ENCODE data around the gene LIPM. TPM values are rescaled to one million over a fixed set of nuclear protein-coding genes. Genes with fewer than 3 reads are reported as not detected.

The LIPM gene
- total RNA-seq, 1 donor from 2014 or later = not detected

DNA sequence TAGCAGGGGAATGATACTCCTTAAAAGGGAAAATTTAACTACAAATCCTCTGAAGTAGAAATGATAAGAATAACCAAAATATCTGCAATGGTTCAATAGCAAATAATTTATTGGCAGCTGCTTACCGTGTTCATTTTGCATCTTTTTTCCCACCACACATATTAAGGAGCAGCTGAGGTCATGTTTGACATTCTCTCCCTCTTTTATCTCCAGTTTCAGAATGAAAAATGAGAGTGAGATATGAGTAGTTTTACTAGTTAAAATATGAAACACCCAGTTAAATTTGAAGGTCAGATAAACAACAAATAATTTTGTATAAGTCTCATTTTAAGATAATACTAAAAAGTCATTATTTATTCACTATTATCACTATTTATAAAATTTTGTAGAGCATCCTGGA is 39.6 kb upstream of the LIPM start:
- Histone ChIP-seq H3K36me3 (ENCODE audit: control insufficient read depth, insufficient read depth, low read length) (no peaks in the 10 kb centered on the region), H3K4me3 (ENCODE audit: low read depth, low read length) (no peak overlapping the region), H3K27me3 (ENCODE audit: control insufficient read depth, insufficient read depth, low read length) (no peaks in the 10 kb centered on the region)
- DNase-seq (ENCODE audit: low read depth) (no peak), FAIRE-seq (no peak)
- TF ChIP-seq, protein P1, sequence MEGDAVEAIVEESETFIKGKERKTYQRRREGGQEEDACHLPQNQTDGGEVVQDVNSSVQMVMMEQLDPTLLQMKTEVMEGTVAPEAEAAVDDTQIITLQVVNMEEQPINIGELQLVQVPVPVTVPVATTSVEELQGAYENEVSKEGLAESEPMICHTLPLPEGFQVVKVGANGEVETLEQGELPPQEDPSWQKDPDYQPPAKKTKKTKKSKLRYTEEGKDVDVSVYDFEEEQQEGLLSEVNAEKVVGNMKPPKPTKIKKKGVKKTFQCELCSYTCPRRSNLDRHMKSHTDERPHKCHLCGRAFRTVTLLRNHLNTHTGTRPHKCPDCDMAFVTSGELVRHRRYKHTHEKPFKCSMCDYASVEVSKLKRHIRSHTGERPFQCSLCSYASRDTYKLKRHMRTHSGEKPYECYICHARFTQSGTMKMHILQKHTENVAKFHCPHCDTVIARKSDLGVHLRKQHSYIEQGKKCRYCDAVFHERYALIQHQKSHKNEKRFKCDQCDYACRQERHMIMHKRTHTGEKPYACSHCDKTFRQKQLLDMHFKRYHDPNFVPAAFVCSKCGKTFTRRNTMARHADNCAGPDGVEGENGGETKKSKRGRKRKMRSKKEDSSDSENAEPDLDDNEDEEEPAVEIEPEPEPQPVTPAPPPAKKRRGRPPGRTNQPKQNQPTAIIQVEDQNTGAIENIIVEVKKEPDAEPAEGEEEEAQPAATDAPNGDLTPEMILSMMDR (IDR thresholded peaks at IDR 0.05; ENCODE audit: insufficient read depth, low read length, severe bottlenecking) = no peak

DNA sequence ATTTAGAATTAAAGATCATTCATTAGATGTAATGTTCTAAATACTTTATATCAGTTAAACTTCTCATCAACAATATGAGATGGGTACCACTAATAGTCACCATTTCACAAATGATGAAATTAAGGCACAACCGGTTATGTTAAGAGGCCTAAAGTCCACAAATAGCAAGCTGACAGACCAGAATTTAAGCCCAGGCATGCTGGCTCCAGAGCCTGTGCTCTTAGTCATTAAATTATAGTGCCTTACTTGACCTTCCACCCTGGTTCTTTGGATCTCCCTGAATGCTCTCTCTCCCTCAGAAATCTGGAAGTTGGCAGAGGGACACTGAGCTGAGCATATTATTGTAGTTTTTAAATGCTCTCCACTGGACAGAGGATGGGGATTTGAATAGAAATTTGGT is 39.1 kb upstream of the LIPM start:
- Histone ChIP-seq H3K4me3 (ENCODE audit: low read depth, low read length) (no peak overlapping the region), H3K27me3 (ENCODE audit: control insufficient read depth, insufficient read depth, low read length) (no peaks in the 10 kb centered on the region), H3K36me3 (ENCODE audit: control insufficient read depth, insufficient read depth, low read length) (no peaks in the 10 kb centered on the region)
- DNase-seq (ENCODE audit: low read depth) = peak; percentile 50
- no peak for FAIRE-seq
- TF ChIP-seq, protein P1 (IDR thresholded peaks at IDR 0.05; ENCODE audit: insufficient read depth, low read length, severe bottlenecking) = no peak

DNA sequence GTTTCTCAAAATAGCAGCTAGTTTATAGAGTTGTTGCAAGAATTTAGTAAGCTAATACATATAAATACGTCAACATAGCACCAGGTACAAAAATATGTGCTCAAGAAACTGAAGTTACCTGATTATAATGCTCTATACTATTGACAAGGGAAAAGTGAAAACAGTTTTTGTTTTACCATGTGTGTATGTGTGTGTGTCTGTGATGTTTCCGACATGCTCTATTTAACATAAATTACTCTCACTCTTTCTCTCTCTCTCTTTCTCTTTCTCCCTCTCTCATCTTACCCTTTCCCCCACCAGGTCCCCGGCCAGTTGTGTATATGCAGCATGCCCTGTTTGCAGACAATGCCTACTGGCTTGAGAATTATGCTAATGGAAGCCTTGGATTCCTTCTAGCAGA is 38.4 kb upstream of the LIPM start:
- H3K4me3 ChIP-seq (ENCODE audit: low read depth, low read length) = no peak overlapping the region
- FAIRE-seq (no peak), DNase-seq (ENCODE audit: low read depth) (no peak)
- H3K27me3 ChIP-seq (ENCODE audit: control insufficient read depth, insufficient read depth, low read length) = no peaks in the 10 kb centered on the region
- no peaks in the 10 kb centered on the region for H3K36me3 ChIP-seq (ENCODE audit: control insufficient read depth, insufficient read depth, low read length)
- TF ChIP-seq, protein P1 (IDR thresholded peaks at IDR 0.05; ENCODE audit: insufficient read depth, low read length, severe bottlenecking) = no peak

DNA sequence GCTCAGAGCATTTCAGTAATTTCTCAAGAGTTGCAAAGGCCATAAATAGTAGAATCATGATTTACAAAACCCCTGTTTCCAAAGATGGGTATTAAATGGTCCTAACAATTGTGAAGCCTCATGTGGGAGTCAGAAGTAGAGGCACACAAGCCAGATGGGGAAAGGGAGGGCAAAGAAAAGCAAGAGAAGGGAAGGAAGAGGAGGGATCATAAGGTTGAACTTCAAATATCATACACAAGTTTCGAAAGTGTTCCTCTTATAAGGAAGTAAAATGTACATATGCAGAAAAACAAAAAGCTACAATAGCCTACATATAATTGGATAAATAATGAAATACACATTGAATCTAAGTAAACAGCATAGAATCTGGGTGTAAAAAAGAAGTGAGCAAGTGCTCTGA is 36.7 kb upstream of the LIPM start:
- Histone ChIP-seq H3K36me3 (ENCODE audit: control insufficient read depth, insufficient read depth, low read length) (no peaks in the 10 kb centered on the region), H3K27me3 (ENCODE audit: control insufficient read depth, insufficient read depth, low read length) (no peaks in the 10 kb centered on the region), H3K4me3 (ENCODE audit: low read depth, low read length) (no peak overlapping the region)
- FAIRE-seq (no peak), DNase-seq (ENCODE audit: low read depth) (no peak)
- TF ChIP-seq, protein P1 (IDR thresholded peaks at IDR 0.05; ENCODE audit: insufficient read depth, low read length, severe bottlenecking) = no peak

DNA sequence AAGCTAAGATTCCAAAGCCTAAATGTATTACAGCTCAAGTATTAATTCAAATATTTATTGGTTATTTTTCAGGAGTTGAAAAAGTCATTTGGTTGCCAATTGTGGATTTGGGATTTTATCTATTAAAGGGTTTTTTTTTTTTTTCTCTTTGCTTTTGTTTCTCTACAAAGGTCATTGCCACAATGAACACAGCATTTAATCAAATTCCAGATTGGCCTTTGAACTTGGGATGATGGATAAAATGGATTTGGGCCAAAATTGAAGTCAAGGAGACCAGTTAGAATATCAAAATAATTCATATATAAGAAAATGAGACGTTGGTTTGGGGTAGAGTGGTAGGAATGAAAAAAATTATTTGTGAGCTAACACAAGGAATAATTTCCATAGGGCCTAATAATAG is 33.1 kb upstream of the LIPM start:
- Histone ChIP-seq H3K4me3 (ENCODE audit: low read depth, low read length) (no peak overlapping the region), H3K36me3 (ENCODE audit: control insufficient read depth, insufficient read depth, low read length) (no peaks in the 10 kb centered on the region), H3K27me3 (ENCODE audit: control insufficient read depth, insufficient read depth, low read length) (no peaks in the 10 kb centered on the region)
- TF ChIP-seq, protein P1 (IDR thresholded peaks at IDR 0.05; ENCODE audit: insufficient read depth, low read length, severe bottlenecking) = no peak
- no peak for DNase-seq (ENCODE audit: low read depth)
- no peak for FAIRE-seq

DNA sequence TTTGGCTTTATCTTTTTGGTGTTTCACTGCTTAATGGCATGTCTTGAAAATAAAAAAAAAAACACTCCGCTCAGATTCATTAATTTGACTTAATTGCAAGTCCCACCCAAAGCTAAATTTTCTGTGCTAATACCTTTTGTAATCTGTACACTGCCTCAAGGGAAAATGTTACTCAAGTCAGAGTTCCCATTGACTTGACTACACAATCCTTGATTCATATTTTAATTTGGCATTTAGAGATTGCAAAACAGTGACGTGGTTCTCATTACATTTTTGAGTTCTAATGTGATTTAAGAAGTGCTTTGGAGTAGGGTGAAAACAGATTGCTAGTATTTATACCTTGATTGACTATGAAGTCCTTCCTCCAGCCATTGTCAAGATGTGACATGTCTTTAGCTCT is 21.3 kb upstream of the LIPM start:
- Histone ChIP-seq H3K4me3 (ENCODE audit: low read depth, low read length) (no peak overlapping the region), H3K27me3 (ENCODE audit: control insufficient read depth, insufficient read depth, low read length) (no peaks in the 10 kb centered on the region), H3K36me3 (ENCODE audit: control insufficient read depth, insufficient read depth, low read length) (no peaks in the 10 kb centered on the region)
- TF ChIP-seq, protein P1 (IDR thresholded peaks at IDR 0.05; ENCODE audit: insufficient read depth, low read length, severe bottlenecking) = no peak
- DNase-seq (ENCODE audit: low read depth) = peak; percentile 61
- no peak for FAIRE-seq

Measured in bronchial epithelial cell (primary cell).